OCI-LY7 (cell line): ENCODE results near the gene CARNS1. TPM values are rescaled to one million over a fixed set of nuclear protein-coding genes. Genes with fewer than 3 reads are reported as not detected.

Experiments
- BruUV-seq: library from RNA; stranded (reverse); fragments of 400-500 nt; replicated peaks from 2 replicates; lab custom pipeline; 2021; lab: Mats Ljungman, UMichigan
- CTCF ChIA-PET: fragments of 300-600 bp; sonication (Branson Sonifier 250); formaldehyde crosslinking; loops from one replicate; lab custom pipeline; 2022; ENCODE audit warnings: antibody characterized with exemption; ENCODE audit not compliant: unreplicated experiment; lab: Charles Lee
- POLR2A ChIA-PET: fragments of 300-600 bp; sonication (Branson Sonifier 250); formaldehyde crosslinking; loops from one replicate; lab custom pipeline; 2022; ENCODE audit warnings: antibody characterized with exemption; lab: Charles Lee
- DNase-seq: peaks from one replicate; pipeline ENCODE4 v3.0.0-alpha.2; 2015; ENCODE audit warnings: low spot score
- H2AFZ ChIP-seq: fragments of 200-600 bp; sonication (generic), shearing (Covaris generic); 2 replicates; pipeline ENCODE4 v1.6.1; 2014; ENCODE audit warnings: mild to moderate bottlenecking, antibody characterized with exemption, low read length, moderate library complexity
- H3K27ac ChIP-seq: fragments of 200-600 bp; sonication (generic); 2 replicates; pipeline ENCODE4 v1.5.1; 2014; ENCODE audit warnings: mixed run types, low read depth, mild to moderate bottlenecking, moderate library complexity, low read length, inconsistent platforms; ENCODE audit not compliant: poor library complexity, severe bottlenecking
- H3K36me3 ChIP-seq: fragments of 200-600 bp; sonication (generic); 2 replicates; pipeline ENCODE4 v1.6.1; 2014; ENCODE audit warnings: mild to moderate bottlenecking, antibody characterized with exemption, low read length, moderate library complexity, mixed read lengths; ENCODE audit not compliant: insufficient read depth
- H3K4me1 ChIP-seq: fragments of 200-600 bp; sonication (generic); 2 replicates; pipeline ENCODE4 v1.5.1; 2014; ENCODE audit warnings: mild to moderate bottlenecking, low read length; ENCODE audit not compliant: insufficient read depth, poor library complexity, severe bottlenecking
- H3K4me2 ChIP-seq: fragments of 200-600 bp; sonication (generic); 2 replicates; pipeline ENCODE4 v1.6.1; 2014; ENCODE audit warnings: mild to moderate bottlenecking, low read length
- H3K4me3 ChIP-seq: fragments of 200-600 bp; sonication (generic); 2 replicates; pipeline ENCODE4 v1.5.1; 2014; ENCODE audit warnings: mild to moderate bottlenecking, low read depth, low read length; ENCODE audit not compliant: poor library complexity, severe bottlenecking
- H3K79me2 ChIP-seq: fragments of 200-600 bp; sonication (generic); 2 replicates; pipeline ENCODE4 v1.6.1; 2016; ENCODE audit warnings: low read depth, mild to moderate bottlenecking, low read length, moderate library complexity, mixed read lengths; ENCODE audit not compliant: insufficient read depth
- H3K9me2 ChIP-seq: fragments of 200-600 bp; sonication (generic); 2 replicates; pipeline ENCODE4 v1.6.1; 2016; ENCODE audit warnings: mild to moderate bottlenecking, low read length, mixed read lengths; ENCODE audit not compliant: insufficient read depth
- H3K9me3 ChIP-seq: fragments of 200-600 bp; sonication (generic); 2 replicates; pipeline ENCODE4 v1.6.1; 2014; ENCODE audit warnings: mild to moderate bottlenecking, mixed run types, low read length, mixed read lengths
- H4K20me1 ChIP-seq: fragments of 200-600 bp; sonication (generic); 2 replicates; pipeline ENCODE4 v1.6.1; 2014; ENCODE audit warnings: mild to moderate bottlenecking, antibody characterized with exemption, low read length, moderate library complexity, mixed read lengths; ENCODE audit not compliant: insufficient read depth
- EZH2phosphoT487 ChIP-seq: fragments of 200-600 bp; sonication (generic); IDR thresholded peaks from 2 replicates; pipeline ENCODE4 v1.6.1; 2018; ENCODE audit warnings: low read depth, borderline replicate concordance, mild to moderate bottlenecking, mixed run types, antibody characterized with exemption, low read length, moderate library complexity, mixed read lengths
- intact Hi-C: fragments of 100-400 bp; cut with micrococcal nuclease; formaldehyde crosslinking; loops from one replicate; pipeline ENCODE4 v1.10.0; 2022; ENCODE audit not compliant: unreplicated experiment
- total RNA-seq, 2 experiments: library from RNA; depleted of rRNA in 1 of 2; stranded (reverse); fragments of >200 nt in 1 of 2; shearing (Covaris generic) in 1 of 2; gene quantifications; 2 replicates each; pipeline ENCODE4 v1.2.3, GENCODE V29; 2014 to 2022
- TF ChIP-seq, protein P1 (sequence below): fragments of 200-600 bp; sonication (generic); conservative IDR thresholded peaks from 2 replicates; pipeline ENCODE4 v1.5.1; 2014; ENCODE audit warnings: mild to moderate bottlenecking, antibody characterized with exemption, low read length, moderate library complexity, mixed read lengths

CARNS1 gene
- total RNA-seq, 2 experiments from 2014 or later, result 0.06 to 0.21 TPM

DNA sequence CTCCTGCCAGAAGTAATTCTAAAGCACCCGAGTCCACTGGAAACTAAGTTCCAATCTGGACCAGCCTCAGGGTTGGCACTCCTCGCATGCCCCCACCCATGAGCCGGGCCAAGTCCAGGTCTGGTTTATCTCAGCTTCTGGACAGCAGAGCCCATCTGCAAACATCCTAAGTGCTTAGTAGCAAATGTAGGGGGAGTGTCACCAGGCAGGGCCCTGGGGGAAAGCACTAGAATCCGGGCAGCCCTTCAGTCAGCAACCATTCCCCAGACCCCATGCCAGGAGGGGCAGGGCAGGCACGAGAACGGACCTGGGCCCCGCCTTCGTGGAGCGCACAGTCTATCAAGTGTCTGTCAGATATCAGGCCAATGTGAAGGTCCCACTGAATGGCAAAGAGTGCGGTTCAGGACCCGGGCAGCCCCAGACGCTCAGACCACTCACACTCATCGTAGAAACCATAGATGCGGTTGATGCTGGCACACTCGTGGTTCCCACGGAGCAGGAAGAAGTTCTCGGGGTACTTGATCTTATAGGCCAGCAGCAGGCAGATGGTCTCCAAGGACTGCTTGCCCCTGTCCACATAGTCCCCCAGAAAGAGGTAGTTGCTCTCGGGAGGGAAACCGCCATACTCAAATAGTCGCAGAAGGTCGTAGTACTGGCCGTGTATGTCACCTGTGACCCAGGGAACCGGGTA, 15.1 kb upstream of the CARNS1 start:
- peak overlapping the region; percentile 97 for H3K4me2 ChIP-seq
- BruUV-seq, result no TSS peak
- peaks cover 55% of the 10 kb centered on the region for H3K36me3 ChIP-seq
- no peak for TF ChIP-seq EZH2phosphoT487
- TF ChIP-seq, protein P1, sequence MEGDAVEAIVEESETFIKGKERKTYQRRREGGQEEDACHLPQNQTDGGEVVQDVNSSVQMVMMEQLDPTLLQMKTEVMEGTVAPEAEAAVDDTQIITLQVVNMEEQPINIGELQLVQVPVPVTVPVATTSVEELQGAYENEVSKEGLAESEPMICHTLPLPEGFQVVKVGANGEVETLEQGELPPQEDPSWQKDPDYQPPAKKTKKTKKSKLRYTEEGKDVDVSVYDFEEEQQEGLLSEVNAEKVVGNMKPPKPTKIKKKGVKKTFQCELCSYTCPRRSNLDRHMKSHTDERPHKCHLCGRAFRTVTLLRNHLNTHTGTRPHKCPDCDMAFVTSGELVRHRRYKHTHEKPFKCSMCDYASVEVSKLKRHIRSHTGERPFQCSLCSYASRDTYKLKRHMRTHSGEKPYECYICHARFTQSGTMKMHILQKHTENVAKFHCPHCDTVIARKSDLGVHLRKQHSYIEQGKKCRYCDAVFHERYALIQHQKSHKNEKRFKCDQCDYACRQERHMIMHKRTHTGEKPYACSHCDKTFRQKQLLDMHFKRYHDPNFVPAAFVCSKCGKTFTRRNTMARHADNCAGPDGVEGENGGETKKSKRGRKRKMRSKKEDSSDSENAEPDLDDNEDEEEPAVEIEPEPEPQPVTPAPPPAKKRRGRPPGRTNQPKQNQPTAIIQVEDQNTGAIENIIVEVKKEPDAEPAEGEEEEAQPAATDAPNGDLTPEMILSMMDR, result no peak
- H3K27ac ChIP-seq, result peak overlapping the region; percentile 65
- ChIA-PET CTCF (interaction anchor here (0.6 kb wide), 1 partner anchor 48 kb away, joined by 3 read pairs; no protein-coding TSS in a partner anchor), POLR2A (interaction anchor here (0.8 to 5.1 kb wide), 5 partner anchors 9 to 84 kb away, joined by 3 to 38 read pairs (median 15); partner anchors contain the start of genes PTPRCAP and RAD9A)
- no peak overlapping the region for H2AFZ ChIP-seq
- peaks cover 31% of the 10 kb centered on the region for H3K79me2 ChIP-seq
- intact Hi-C loops, result loop anchor here (5.0 to 10.0 kb wide), 2 partner anchors 187 to 244 kb away; no protein-coding TSS in a partner anchor
- no peaks in the 10 kb centered on the region for H3K9me2 ChIP-seq
- H4K20me1 ChIP-seq, result 0 out of 2 replicates have a peak, but pooled peaks cover 7% of the 10 kb centered on the region
- no peaks in the 10 kb centered on the region for H3K9me3 ChIP-seq
- no peak for DNase-seq
- H3K4me1 ChIP-seq, result peaks cover 51% of the 10 kb centered on the region
- H3K4me3 ChIP-seq, result peak overlapping the region; percentile 97

DNA sequence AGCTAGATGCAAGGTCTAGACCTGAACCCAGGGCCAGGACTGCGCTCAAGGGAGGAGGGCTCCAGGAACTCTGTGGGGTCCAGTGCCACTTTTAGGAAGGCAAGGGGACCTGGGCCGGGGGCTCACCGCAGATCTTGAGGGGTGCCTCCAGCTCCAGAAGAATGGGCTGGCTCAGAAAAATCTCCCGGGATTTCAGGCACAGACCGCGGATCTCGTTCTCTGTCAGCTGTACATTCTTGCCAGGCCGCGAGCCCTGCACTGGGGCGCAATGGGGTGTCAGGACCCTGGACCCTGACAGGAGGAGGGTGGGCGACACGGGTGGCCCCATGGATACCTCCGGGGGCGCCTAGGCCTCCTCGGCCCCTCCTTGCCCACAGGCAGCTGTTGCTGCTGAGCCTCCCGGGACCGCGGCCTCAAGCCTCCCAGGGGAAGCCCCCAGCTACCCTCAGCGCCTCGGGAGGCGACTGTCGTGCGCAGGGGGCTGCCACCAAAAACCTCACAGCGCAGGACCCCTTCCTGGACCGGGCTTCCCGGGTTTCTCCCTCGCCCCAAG, 14.5 kb upstream of the CARNS1 start:
- Histone ChIP-seq H2AFZ (no peak overlapping the region), H3K4me3 (peak overlapping the region; percentile 97), H4K20me1 (0 out of 2 replicates have a peak, but pooled peaks cover 7% of the 10 kb centered on the region), H3K27ac (peak overlapping the region; percentile 65), H3K36me3 (peaks cover 55% of the 10 kb centered on the region), H3K4me2 (peak overlapping the region; percentile 97), H3K9me3 (no peaks in the 10 kb centered on the region), H3K4me1 (peaks cover 57% of the 10 kb centered on the region), H3K79me2 (peaks cover 37% of the 10 kb centered on the region), H3K9me2 (no peaks in the 10 kb centered on the region)
- BruUV-seq, result no TSS peak
- intact Hi-C loops, result loop anchor here (5.0 to 10.0 kb wide), 2 partner anchors 186 to 244 kb away; no protein-coding TSS in a partner anchor
- POLR2A ChIA-PET, result interaction anchor here (0.9 to 5.1 kb wide), 13 partner anchors 10 to 85 kb away, joined by 3 to 38 read pairs (median 4); partner anchors contain the start of genes PTPRCAP, RAD9A and TMEM134
- CTCF ChIA-PET, result interaction anchor here (0.6 to 0.8 kb wide), 5 partner anchors 9 to 50 kb away, joined by 3 to 7 read pairs (median 3); partner anchors contain the start of gene RAD9A
- TF ChIP-seq, protein P1, result no peak; the same call in 1 of the 2 replicates
- TF ChIP-seq EZH2phosphoT487, result no peak
- DNase-seq, result no peak
